GM23248 (cell line): ENCODE results near the gene MMP14. TPM values are rescaled to one million over a fixed set of nuclear protein-coding genes. Genes with fewer than 3 reads are reported as not detected.

Experiments
- DNase-seq: peaks from one replicate; pipeline ENCODE4 v3.0.0-alpha.2; 2015
- H2AFZ ChIP-seq: fragments of 200-600 bp; sonication (generic); 2 replicates; pipeline ENCODE4 v1.6.1; 2016; ENCODE audit warnings: antibody characterized with exemption
- H3F3A ChIP-seq: fragments of 200-600 bp; sonication (generic); 2 replicates; pipeline ENCODE4 v1.6.1; 2016; ENCODE audit warnings: mild to moderate bottlenecking, antibody characterized with exemption, mixed run types; ENCODE audit not compliant: insufficient read depth
- H3K27ac ChIP-seq: fragments of 200-600 bp; sonication (generic); 2 replicates; pipeline ENCODE4 v1.5.1; 2016; ENCODE audit warnings: mild to moderate bottlenecking
- H3K27me3 ChIP-seq: fragments of 200-600 bp; sonication (generic); replicated peaks from 2 replicates; pipeline ENCODE4 v1.6.1; 2016; ENCODE audit warnings: mild to moderate bottlenecking; ENCODE audit not compliant: insufficient read depth
- H3K36me3 ChIP-seq: fragments of 200-600 bp; sonication (generic); 2 replicates; pipeline ENCODE4 v1.6.1; 2016; ENCODE audit warnings: low read depth, mild to moderate bottlenecking
- H3K4me1 ChIP-seq: fragments of 200-600 bp; sonication (generic); 2 replicates; pipeline ENCODE4 v1.6.1; 2016; ENCODE audit warnings: mild to moderate bottlenecking; ENCODE audit not compliant: insufficient read depth
- H3K4me2 ChIP-seq: fragments of 200-600 bp; sonication (generic); one replicate; pipeline ENCODE4 v1.6.1; 2016; ENCODE audit warnings: mild to moderate bottlenecking; ENCODE audit not compliant: unreplicated experiment
- H3K4me3 ChIP-seq: fragments of 200-600 bp; sonication (generic); 2 replicates; pipeline ENCODE4 v1.5.1; 2016; ENCODE audit warnings: mild to moderate bottlenecking
- H3K79me2 ChIP-seq: fragments of 200-600 bp; sonication (generic); 2 replicates; pipeline ENCODE4 v1.6.1; 2016; ENCODE audit warnings: mild to moderate bottlenecking; ENCODE audit not compliant: insufficient read depth
- H3K9ac ChIP-seq: fragments of 200-600 bp; sonication (generic); 2 replicates; pipeline ENCODE4 v1.6.1; 2016; ENCODE audit warnings: mild to moderate bottlenecking
- H3K9me2 ChIP-seq: fragments of 200-600 bp; sonication (generic); 2 replicates; pipeline ENCODE4 v1.6.1; 2016; ENCODE audit warnings: mixed run types, mild to moderate bottlenecking, moderate library complexity; ENCODE audit not compliant: insufficient read depth
- H3K9me3 ChIP-seq: fragments of 200-600 bp; sonication (generic); one replicate; pipeline ENCODE4 v1.6.1; 2017; ENCODE audit warnings: low read depth
- H4K20me1 ChIP-seq: fragments of 200-600 bp; sonication (generic); 2 replicates; pipeline ENCODE4 v1.6.0; 2016; ENCODE audit not compliant: insufficient read depth
- EZH2 ChIP-seq: fragments of 200-600 bp; sonication (generic); IDR thresholded peaks from 2 replicates; pipeline ENCODE4 v1.6.1; 2018; ENCODE audit warnings: antibody characterized with exemption, mild to moderate bottlenecking; ENCODE audit not compliant: insufficient read depth, poor library complexity, severe bottlenecking
- EZH2phosphoT487 ChIP-seq: fragments of 200-600 bp; sonication (generic); IDR thresholded peaks from 2 replicates; pipeline ENCODE4 v1.6.1; 2018; ENCODE audit warnings: antibody characterized with exemption, moderate library complexity, mild to moderate bottlenecking, low read depth; ENCODE audit not compliant: insufficient read depth
- WGBS, 2 experiments: methylation state at CpG; one replicate each; pipeline ENCODE4 v1.1.6; 2015 to 2017; ENCODE audit warnings: low lambda C conversion rate in 2 of 2, low coverage in 1 of 2; ENCODE audit errors: missing lambda C conversion rate in 2 of 2; 5-methylcytosine and 5-hydroxymethylcytosine counted together
- in situ Hi-C: fragments of 300-500 bp; cut with MboI; formaldehyde crosslinking; loops from 2 replicates; pipeline ENCODE4 v1.15.0; 2020
- polyA plus RNA-seq: library from polyadenylated mRNA; unstranded; fragments of >200 nt; fragmentation: Nextera tagmentation; extraction: Ambion mirVana; gene quantifications from 2 replicates; pipeline ENCODE4 v1.2.1, GENCODE V29; 2016
- total RNA-seq: library from RNA; depleted of rRNA; stranded (reverse); fragments of >200 nt; shearing (Covaris generic); gene quantifications from 2 replicates; pipeline ENCODE4 v1.2.3, GENCODE V29; 2014

MMP14 gene
- total and polyA plus RNA-seq, 2 experiments from 2014 or later: 50.1 to 450 TPM

DNA sequence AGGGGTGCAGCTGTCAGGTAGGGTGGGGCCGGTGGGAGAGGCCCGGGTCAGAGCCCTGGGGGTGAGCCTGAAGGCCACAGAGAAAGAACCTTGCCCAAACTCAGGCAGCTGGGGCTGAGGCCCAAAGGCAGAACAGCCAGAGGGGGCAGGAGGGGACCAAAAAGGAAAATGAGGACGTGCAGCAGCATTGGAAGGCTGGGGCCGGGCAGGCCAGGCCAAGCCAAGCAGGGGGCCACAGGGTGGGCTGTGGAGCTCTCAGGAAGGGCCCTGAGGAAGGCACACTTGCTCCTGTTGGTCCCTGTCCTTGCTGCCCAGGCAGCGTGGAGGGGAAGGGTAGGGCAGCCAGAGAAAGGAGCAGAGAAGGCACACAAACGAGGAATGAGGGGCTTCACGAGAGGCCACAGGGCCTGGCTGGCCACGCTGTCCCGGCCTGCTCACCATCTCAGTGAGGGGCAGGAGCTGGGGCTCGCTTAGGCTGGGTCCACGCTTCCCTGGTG, 10.5 kb downstream of the MMP14 start:
- Histone ChIP-seq H3K4me2 (peak overlapping the region; percentile 14), H3K9me2 (no peaks in the 10 kb centered on the region), H3K9me3 (no peaks in the 10 kb centered on the region), H3K9ac (peak overlapping the region; percentile 68), H4K20me1 (no peaks in the 10 kb centered on the region), H3K79me2 (peaks cover 46% of the 10 kb centered on the region), H3K4me1 (peaks cover 67% of the 10 kb centered on the region), H3F3A (peaks cover 84% of the 10 kb centered on the region), H3K4me3 (no peak overlapping the region), H3K27me3 (no peaks in the 10 kb centered on the region), H3K36me3 (peaks cover 43% of the 10 kb centered on the region), H3K27ac (peak overlapping the region; percentile 94), H2AFZ (no peak overlapping the region)
- in situ Hi-C loops: no loop called here
- DNase-seq: no peak
- TF ChIP-seq EZH2phosphoT487 (no peak), EZH2 (no peak)
- WGBS, 2 experiments: 42 to 47% methylated on average over 8 to 11 of the region's 11 CpGs

DNA sequence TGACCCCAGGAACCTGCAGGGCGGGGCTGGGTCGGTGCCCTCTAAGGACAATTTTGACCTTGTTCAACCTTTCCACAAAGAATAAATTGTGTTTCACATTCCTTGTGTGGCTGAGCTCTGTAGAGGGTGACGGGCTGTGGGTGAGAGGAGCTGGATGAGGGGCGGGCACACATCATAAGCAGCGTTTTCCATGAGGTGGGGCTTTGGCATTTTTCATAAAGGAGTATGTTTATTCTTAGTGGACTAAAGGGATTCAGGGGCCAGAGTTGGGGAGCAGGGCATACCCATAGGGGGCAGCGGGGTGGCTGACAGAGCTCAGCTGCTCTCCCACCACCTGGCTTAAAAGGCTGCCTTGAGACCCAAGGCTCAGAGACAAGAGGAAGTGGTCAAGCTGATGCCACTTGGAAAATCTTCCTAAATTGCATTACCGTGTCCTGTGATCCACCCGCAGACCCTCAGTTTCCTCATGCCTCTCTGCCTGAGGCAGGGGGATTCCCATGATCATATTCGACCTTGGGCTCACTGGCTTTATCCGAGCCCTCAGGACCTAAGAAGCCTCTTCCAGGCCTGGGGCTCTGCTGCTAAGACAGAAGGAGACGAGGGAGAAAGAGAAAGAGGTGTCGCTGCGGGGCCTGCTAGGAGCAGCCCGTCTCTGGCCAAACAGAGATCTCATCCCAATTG, 11.4 kb downstream of the MMP14 start:
- Histone ChIP-seq H3K27me3 (no peaks in the 10 kb centered on the region), H3K27ac (peak overlapping the region; percentile 100), H3K9ac (peak overlapping the region; percentile 94), H3K9me2 (no peaks in the 10 kb centered on the region), H3K36me3 (peaks cover 34% of the 10 kb centered on the region), H4K20me1 (no peaks in the 10 kb centered on the region), H2AFZ (no peak overlapping the region), H3K4me3 (peak overlapping the region; percentile 46; the same call in 1 of the 2 replicates), H3K4me1 (peaks cover 68% of the 10 kb centered on the region), H3K9me3 (no peaks in the 10 kb centered on the region), H3K4me2 (peak overlapping the region; percentile 88), H3K79me2 (peaks cover 36% of the 10 kb centered on the region), H3F3A (peaks cover 84% of the 10 kb centered on the region)
- TF ChIP-seq EZH2phosphoT487: no peak
- no peak for TF ChIP-seq EZH2
- peak; percentile 83 for DNase-seq
- in situ Hi-C loops: no loop called here
- WGBS, 2 experiments: 9 to 11% methylated on average over 14 of the region's 14 CpGs

DNA sequence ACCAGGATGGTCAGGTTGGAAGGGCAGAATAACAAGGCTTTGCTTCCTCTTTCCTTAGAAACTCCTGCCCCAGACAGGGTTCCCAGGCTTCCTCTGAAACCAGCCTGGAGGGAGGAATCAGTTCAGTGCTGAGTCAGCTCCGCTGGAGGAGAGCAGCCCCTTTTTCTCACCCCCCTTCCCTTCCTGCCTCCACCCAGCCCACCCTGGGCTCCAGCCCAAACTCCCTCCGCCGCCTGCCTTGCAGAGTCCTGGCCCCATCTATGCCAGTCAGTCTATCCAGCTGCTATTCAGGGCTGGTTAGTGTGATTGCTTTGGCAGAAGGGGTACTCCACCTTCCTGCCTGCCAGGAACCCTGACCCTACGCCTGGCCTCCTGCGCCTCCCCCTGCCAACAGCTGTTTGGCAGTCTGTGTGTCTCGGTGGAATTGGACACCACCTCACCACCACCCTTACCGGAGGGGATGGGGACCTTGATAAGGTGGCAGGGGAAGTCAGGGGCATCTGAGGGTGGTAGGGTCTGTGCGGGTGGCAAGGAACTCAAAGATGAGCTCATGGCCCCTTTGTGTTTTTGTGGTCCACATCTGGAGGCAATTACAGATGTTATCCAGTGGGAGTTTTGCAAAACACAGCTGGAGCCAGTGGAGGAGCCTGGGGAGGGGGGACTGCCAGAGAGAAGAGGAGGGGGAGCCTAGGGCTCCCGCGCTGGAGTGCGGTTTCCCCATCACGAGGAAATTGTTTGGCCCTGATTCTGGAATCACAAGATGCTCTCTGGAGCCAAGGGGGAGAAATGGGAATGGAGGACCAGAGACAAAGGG, 12.2 kb downstream of the MMP14 start:
- Histone ChIP-seq H3K27ac (peak overlapping the region; percentile 100), H2AFZ (no peak overlapping the region), H3K27me3 (no peaks in the 10 kb centered on the region), H3K9me2 (no peaks in the 10 kb centered on the region), H3K36me3 (peaks cover 27% of the 10 kb centered on the region), H3K9me3 (no peaks in the 10 kb centered on the region), H3K9ac (peak overlapping the region; percentile 94), H3K4me1 (peaks cover 67% of the 10 kb centered on the region), H3K4me3 (peak overlapping the region; percentile 50), H3K79me2 (peaks cover 29% of the 10 kb centered on the region), H3F3A (peaks cover 78% of the 10 kb centered on the region), H4K20me1 (no peaks in the 10 kb centered on the region), H3K4me2 (peak overlapping the region; percentile 88)
- TF ChIP-seq EZH2 (no peak), EZH2phosphoT487 (no peak)
- 3% methylated on average over 10 to 12 of the region's 12 CpGs for WGBS, 2 experiments
- peak; percentile 88 for DNase-seq
- in situ Hi-C loops: no loop called here

DNA sequence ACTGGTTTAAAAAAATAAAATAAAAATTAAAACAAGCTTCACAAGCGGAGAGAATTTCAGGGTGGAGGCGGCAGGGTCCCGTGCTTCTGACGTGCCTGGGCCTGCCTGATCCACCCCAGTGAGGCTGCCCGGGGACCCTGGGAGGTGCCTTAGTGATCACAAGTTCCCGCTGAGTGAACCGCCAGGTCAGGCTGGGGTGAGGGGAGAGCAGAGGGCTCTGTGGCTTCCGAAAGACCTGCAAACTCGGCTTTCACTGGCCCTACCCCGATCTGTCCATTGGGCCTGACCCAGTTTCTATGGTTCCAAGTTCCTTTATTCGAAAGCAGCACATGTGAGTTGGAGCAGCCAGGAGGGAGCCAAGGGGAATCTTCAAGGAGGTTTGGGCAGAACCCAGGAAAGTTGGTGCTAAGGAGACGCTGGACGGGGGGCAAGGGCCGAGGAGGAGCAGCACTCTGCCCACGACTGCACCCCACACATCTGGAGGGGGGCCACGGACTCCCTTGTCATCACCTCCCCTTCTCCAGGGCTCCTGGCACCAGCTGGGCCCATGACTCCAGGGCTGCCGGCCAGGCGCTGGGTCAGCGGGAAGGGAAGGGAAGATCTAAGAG, 12.9 kb downstream of the MMP14 start:
- peaks cover 19% of the 10 kb centered on the region for H3K36me3 ChIP-seq
- in situ Hi-C loops: no loop called here
- H3K27ac ChIP-seq: peak overlapping the region; percentile 100
- H3K4me3 ChIP-seq: 0 out of 2 replicates have a peak overlapping the region, but pooled peaks have one; percentile 50
- TF ChIP-seq EZH2 (no peak), EZH2phosphoT487 (no peak)
- H4K20me1 ChIP-seq: no peaks in the 10 kb centered on the region
- peak overlapping the region; percentile 94 for H3K9ac ChIP-seq
- peaks cover 71% of the 10 kb centered on the region for H3F3A ChIP-seq
- H3K9me3 ChIP-seq: no peaks in the 10 kb centered on the region
- H2AFZ ChIP-seq: no peak overlapping the region
- WGBS, 2 experiments: 6 to 8% methylated on average over 18 to 19 of the region's 19 CpGs
- H3K79me2 ChIP-seq: peaks cover 21% of the 10 kb centered on the region
- DNase-seq: peak; percentile 83
- H3K4me1 ChIP-seq: peaks cover 67% of the 10 kb centered on the region
- H3K4me2 ChIP-seq: peak overlapping the region; percentile 88
- no peaks in the 10 kb centered on the region for H3K27me3 ChIP-seq
- no peaks in the 10 kb centered on the region for H3K9me2 ChIP-seq
